COLO668 (cell line): ENCODE results near the gene GNB1L.
"Not testable (repeated sequence)": the region's sequence is repeated elsewhere in the genome, so short reads cannot be mapped to it uniquely, and the experiment has no call there.

Experiments used
- DNase-seq: peaks from one replicate; lab custom pipeline; 2025; ENCODE audit not compliant: unreplicated experiment; lab: John Stamatoyannopoulos, UW

GNB1L gene

DNA sequence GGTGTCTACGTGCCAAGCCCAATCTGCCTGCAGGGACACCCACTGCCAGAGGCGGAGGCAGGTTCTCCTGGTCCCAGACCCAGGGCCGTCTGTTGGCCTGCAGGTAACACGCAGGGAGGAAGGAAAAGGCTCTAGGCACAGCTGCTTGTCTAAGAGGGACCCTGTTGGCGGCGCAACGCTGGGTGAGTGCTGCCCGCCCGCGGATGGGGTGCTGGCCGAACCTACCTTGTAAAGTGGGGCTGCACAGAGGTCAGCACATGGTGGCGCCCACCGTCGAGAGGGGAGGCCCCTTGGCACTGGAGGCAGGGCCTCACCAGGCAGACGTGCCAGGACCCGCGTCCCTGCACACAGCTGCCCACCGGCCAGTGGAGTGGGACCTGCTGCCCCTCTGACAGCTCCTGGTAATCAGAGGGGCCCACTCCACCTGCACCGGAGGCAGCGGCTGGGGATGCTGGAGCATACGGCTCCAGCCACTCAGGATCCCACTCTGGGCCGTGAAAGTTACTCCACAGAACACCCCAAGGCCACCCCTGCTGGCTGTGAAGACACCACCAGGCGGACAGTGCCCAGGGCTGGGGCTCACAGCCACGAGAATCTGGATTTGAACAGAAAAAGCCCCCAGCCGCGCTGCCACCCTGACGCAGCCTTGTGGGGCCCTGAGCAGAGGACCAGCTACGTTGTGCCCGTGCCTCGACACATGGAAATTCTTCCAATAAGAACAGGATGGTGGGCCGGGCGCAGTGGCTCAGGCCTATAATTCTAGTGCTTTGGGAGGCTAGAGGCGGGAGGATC is 70.1 kb downstream of the GNB1L start:
- no peak for DNase-seq

DNA sequence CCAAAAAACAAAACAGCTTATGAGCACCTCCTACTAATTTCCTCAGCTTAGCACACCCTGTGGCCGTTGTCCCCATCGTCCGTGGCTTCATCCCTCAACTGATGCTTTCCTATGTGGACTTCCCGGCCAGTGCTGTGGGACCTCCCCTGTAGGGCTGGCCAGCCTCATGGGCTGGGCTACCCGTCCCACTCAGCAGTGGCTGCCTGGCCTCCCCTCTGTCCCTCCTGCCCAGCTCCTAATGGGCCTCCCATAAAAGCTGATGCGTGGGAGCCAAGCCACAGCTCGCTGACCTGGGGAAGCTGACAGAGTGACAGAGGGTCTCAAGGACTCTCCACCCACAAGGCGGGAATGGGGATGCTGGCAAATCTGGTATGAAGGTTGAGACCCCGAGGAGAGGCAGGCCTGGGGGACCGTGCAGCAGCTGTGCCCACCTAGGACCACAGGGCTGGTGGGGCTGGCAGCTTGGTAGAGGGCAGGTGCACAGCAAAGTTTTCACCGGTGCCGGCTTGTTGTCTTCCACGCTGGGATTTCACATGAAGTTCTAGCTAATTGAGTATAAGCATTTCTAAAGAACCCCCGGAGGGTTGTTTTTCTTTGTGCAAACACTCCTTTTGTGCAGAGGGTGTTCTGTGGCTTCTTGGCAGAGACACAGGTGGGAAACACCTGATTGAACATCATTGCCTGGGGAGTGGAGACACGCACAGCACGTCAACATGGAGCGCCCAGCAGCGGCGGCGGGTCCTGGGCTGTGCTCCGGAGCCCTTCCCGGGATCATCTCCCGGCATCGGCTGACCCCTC is 70.9 kb downstream of the GNB1L start:
- DNase-seq = no peak

DNA sequence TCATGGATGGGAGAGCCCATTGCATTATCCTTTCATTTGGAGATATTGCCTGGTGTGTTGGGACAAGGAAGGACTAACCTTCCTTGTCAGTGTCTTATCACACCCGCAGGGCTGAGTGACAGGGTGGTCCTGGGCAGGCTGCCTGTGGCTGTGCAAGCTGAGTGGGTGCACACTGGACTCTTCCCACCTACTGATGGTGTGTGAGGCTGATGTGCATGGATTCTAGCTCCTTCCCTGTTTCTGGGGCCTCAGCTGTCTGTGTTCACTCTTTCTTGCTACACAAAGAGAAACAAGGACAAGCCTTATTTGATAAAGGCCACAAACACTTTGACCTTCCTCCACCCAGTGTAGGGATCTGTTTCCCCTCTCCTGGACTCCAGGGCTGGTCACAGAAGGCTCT is 72.1 kb downstream of the GNB1L start:
- DNase-seq = no peak

DNA sequence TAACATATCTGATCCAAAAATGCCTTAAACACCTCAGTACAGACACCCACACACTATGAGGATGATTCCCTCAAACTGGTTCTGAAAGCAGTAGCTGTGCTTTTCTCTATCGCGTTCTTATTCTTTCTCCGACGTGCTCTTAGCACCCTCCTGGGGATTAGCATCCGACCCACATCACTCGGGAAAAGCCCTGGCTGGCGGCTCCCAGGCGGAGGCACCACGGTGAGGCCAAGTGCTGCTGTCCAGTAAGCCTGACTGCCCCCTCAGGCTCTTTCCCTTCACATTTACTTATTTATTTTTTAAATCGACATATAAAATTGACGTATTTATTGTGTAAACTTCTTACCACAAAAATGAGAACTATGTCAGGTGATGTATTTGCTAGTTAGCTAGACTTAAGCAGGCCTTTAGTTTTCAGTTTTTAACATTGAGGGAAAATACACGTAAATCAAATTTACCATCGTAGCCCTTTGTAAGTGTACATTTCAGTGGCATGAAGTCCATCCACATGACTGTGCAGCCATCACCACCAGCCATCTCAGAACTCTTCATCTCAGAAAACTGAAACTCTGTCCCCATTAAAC is 74.9 kb downstream of the GNB1L start:
- no peak for DNase-seq

DNA sequence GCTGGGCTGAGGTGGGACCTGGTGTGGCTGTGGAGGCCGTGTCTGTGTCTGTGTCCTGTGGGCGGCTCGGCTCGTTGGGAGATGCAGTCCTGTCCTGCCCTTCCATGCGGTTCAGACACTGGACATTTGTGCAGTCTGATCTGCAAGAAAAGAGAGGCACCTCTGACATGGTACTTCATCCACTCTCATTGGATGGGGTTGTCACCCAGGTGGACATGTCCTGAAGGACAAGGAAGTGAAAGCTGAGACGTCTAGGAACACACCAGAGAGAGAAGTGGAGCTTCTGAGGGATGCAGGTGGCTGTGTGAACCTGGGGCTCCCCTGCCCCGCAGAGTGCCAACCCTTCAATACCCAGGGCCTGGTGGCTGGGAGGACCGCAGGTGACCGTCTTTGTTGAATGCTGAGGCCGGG is 75.7 kb downstream of the GNB1L start:
- no peak for DNase-seq

DNA sequence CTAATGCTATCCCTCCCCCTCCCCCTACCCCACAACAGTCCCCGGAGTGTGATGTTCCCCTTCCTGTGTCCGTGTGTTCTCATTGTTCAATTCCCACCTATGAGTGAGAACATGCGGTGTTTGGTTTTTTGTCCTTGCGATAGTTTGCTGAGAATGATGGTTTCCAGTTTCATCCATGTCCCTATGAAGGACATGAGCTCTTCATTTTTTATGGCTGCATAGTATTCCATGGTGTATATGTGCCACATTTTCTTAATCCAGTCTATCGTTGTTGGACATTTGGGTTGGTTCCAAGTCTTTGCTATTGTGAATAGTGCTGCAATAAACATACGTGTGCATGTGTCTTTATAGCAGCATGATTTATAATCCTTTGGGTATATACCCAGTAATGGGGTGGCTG is 77.5 kb downstream of the GNB1L start:
- not testable (repeated sequence) for DNase-seq

DNA sequence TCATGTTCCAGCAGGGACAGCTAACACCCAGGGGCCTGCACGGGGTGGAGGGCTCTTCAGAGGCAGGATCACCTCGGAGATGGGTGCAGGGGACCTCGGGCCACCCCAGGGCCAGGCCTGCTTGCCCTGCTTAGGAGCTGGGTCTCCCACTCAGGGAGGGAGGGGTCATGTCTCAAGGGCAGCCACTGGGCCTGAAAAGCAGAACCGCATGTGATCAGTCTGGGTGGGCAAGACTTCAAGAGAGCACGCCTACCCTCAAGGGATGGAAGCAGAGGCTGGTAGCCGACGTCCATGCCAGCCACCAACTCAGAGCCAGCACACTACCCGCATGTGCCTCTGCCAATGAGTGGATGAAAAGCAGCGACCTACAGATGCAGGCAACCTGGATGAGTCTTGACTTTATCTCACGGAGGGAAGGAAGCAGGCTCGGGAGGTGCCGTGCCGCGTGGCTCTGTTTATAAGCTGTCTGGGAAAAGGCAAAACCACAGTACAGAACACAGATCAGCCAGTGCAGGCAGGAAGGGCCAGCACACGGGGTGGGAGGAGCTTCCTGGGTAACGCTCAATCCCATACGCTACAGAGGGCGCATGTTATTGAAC is 78.1 kb downstream of the GNB1L start:
- no peak for DNase-seq

DNA sequence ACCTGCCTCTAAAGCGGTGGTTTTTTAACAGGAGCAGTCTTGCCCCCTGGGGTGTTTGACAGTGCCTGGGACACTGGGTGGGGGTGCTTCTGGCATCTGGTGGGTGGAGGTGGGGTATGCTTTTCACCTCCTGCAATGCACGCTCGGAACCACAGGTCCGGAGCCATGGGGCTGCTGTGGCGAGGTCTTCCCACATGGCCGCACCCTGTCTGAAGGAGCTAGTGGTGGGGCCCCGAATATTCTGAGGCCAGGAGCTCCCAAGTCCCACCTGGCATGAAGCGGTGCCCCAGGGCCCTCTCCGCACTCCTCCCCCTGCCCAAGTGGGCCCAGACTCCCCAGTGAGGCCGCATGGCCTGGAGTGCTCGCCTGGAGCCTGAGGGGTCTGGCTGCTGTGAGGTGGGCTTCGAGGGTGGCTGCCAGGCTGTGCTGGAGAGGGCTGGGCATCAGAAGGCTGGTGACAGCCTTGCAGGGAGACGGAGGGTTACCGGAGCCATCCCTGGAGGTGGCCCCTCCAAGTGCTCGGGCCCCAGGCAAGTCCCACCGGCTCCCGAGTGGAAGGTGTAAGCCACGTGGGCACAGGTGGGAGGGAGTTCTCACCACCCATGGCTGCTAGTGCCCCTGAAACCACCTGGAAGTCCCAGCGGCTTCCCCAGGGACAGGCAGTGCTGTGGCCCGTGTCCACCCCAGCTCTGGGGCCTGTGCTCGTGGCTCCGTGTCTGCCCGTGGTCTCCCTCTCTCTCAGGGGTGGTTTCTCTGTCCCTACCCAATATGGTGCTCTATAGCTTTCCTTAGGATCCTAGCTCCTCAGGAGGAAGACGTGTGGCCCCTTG is 79.0 kb downstream of the GNB1L start:
- no peak for DNase-seq

DNA sequence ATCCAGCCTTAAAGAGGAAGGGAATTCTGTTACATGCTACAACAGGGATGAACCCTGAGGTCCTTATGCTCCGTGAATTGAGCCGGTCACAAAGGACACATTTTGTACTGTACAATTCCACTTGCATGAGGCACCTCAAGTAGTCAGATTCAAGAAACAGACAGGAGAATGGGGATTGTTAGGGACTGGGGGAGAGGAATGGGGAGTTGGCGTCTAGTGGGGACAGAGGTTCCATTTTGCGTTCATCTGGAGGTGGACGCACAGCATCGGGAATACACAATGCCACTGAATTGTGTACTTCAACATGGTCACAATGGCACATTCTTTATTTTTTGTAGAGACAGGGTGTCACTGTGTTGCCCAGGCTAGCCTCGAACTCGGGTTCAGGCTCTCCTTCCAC is 80.0 kb downstream of the GNB1L start:
- no peak for DNase-seq

DNA sequence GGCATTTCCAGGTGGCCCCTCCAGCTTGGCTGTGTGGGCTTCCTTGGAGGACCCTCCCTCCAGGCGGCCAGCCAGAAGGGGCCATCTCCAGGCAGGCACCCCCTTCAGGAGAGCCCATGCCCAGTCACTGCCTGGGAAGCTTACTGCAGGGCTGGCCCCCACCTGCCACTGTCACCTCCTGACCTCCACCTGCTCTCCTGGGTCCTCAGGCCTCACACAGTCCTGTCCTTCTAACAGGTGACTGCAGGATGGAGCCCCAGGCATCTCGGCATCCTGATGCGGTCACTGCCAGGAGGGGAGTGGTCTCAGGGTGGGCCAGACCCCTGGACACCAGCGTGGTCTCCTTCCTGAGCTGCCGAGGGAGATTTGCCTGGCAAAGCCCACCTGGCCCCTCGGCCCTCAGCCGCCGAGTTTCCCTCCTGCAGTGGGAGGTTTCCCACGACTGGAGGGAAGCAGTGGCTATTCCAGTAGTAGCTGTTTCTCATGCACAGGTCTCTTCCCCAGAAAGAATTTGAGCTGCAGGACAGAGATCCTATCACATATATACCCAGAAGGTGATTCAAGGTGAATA is 81.1 kb downstream of the GNB1L start:
- DNase-seq = no peak

DNA sequence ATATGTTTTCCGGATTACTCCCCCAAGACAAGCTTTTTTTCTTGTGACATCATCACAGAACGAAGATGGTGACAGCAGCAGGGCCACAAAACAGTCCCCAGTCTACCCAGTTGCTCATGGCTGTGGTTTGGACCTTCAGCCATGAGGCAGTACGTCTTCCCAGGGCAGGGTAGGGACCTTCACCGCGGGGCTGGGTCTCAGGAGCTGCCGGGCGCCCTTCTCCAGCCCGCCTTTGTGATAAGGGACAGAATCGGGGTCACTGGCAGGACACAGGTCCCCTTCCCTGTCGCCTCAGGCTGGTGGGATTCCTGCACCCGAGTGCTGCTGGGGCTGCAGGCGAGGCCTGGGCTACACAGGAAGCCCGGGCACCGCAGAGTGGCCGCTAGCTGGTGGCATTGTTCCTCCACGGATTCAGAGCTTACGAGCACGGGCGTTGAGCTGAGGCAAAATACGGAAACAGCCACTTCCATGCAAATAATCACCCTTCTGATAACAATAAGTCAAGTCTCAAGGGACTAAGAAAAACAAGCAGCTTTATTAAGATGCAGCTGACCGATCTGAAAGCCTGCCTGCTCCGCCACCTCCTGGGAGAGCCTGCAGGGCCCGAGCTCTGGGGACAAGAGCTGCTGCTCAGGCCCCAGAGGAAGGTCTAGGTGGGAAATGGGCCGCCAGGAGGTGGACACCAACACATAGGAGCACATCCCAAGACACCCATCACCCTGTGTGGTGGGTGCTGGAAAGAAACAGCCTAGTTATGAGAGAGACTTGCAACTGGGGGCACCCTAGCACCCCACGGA is 81.8 kb downstream of the GNB1L start:
- DNase-seq = no peak

DNA sequence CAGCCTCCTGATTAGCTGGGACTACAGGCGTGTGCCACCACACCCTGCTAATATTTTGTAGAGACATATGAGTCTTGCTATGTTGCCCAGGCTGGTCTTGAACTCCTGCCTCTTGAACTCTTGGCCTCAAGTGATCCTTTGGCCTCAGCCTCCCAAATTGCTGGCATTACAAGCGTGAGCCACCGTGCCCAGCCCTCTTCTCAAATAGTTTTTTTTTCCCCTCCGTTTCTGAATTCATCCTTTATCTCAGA is 82.3 kb downstream of the GNB1L start:
- DNase-seq = no peak

DNA sequence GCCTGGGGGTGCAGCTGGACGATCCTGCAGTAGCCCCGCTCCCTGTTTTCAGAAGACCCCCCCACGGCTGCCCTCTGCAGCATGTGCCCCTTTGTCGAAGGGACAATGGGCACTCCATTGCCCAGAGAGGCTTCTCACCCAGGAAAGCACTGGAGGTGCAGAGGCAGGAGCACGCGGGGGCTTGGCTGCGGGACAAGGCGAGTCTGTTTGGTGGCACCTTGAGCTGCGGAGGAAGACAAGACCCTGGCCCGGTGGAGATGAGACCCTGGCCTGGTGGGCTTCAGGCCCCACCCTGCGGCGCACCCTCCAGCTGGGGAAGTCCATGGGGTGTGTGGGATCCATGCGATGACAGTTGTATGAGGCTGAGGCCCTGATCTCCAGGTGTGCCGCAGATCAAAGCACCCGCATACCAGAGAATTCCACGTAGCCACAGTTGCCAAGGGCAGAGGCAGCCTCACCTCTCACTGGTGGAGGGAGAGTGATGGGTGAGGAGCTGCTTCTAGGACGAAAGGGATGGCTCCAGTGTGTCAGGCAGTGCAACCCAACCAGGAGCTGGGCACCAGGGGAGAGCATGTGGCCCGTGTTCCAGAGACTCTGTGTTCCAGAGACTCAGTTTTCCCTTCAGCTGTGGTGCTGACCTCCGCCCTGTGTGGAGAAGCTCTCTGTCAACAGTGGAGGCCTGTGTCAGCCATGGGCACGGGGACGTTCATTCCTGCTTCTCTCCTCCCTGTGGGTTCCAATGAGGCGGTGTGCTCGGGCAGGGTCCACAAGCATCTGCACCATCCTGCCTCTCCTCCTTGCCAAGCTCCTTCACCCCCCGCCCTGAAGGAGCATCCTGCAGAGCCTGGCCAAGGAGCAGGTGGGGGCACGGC is 84.1 kb downstream of the GNB1L start:
- no peak for DNase-seq

DNA sequence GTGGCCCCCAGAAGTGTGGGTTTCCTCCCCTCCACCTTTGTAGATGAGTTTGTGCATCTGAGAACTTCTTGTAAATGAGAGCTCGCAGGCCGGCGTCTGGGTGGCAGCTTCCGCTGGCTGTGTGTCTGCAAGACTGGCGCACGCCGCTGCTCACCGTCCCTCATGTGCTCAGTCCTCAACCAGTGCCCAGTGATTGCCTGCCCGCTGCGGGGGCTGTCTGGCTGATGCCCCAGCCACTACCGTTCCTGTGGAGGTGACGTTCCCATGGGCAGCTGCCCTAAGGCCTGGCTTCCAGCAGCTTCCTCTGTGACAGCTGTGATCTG is 85.3 kb downstream of the GNB1L start:
- no peak for DNase-seq

DNA sequence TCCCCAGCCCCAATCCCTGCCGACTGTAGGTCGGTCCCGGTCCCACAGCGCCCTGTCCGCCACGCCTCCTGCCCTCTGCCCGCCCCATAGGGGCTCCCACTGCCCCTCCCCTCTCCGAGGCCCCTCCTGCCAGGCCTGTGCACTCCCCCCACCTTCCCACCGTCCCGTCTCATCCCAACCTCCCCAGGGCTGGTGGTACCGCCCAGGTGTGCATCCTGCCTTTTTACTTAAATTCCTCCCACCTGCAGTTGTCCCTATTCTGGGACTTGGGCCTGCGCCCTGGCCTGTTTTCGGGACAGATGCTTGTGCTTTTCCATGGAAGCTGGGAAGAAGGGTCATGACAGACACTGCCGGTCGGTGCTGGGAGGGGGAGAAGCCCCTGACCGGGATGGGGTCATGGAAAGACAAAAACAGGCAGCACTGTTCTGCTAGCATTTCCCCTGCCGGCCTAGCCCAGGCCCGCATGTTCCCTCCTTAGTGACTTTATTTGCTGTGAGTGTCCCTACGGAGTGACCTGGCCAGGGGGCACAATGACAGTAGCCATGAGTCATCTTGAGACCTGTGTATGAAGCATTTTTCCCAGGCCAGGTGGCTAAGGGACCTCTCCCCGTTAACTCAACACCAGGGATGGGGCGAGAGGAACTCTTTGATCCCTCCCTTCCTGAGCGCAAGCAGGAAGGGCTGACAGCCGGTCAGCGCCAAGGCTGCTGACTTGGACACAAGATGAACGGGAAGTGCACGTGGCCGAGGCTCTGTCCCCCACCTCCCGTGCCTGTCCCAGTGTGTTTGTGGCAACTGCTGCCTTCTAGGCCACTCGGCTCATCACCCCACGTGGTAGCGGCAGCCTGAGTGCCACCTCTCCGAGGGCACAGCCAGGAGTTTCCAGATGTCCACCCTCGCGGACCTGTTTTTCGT is 87.0 kb downstream of the GNB1L start:
- DNase-seq = no peak

DNA sequence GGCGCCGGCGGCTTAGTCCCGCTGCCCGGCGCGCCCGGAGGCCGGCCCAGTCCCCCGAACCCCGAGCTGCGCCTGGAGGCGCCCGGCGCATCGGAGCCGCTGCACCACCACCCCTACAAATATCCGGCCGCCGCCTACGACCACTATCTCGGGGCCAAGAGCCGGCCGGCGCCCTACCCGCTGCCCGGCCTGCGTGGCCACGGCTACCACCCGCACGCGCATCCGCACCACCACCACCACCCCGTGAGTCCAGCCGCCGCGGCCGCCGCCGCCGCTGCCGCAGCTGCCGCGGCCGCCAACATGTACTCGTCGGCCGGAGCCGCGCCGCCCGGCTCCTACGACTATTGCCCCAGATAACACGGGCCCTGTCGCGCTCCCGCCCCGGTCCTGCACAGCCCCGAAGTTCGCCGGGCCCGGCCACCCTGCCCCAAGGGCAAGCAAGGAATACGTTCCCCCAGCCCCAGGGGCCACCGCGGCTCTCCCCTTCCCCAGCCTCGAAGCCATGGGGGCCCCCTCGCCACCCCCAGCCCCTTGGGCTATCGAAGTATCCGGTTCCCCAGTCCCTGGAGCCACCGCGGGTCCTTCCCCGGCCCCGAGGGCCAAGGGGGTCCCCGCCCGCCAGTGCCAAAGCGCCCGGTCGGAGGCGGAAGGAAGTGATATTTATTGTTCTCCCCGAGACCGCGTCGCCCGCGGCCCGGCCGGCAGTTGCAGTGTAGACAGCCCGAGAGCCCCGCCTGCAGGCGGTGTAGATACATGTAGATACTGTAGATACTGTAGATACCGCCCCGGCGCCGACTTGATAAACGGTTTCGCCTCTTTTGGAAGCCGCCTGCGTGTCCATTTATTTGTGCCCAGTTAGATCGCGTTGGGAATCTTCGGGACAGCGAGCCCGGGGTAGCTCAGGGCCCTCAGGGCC is 87.9 kb downstream of the GNB1L start:
- peak; percentile 78 for DNase-seq

DNA sequence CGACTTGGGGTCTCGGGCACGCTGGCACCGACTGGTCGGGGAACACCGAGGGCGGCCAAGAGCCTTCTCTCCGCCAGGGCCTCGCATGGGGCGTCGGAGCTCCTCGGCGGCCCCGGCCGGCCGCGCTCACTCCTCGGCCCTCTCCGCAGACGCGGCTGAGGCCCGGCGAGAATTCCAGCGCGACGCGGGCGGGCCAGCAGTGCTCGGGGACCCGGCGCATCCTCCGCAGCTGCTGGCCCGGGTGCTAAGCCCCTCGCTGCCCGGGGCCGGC is 88.5 kb downstream of the GNB1L start:
- DNase-seq = peak; percentile 34
